Stimulated activated naive B cell treated with anti-CD40 and anti-IgM and Interleukin-4, amounts not matched to agents 10 μg/mL and 1 μg/mL and 100 μg/mL, for 72 hours (primary cell): ENCODE data around the gene ETV7.

Source experiments
- ATAC-seq, 2 donors: fragments of 150-1000 bp; cut with Tn5 transposase; replicated peaks; 2 replicates each; pipeline ENCODE4 v1.10.0; 2021; ENCODE audit warnings: moderate library complexity in 1 of 2
- DNase-seq: peaks from one replicate; pipeline ENCODE4 v3.0.0; 2021
- H3K27ac Mint-ChIP-seq: one replicate; pipeline ENCODE4 v1.8.0; 2022; ENCODE audit warnings: mild to moderate bottlenecking, mixed read lengths
- H3K27me3 Mint-ChIP-seq, 2 donors: one replicate each; pipeline ENCODE4 v1.8.0; 2022; ENCODE audit warnings: mixed read lengths in 2 of 2
- H3K36me3 Mint-ChIP-seq, 2 donors: one replicate each; pipeline ENCODE4 v1.8.0; 2022; ENCODE audit warnings: mixed read lengths in 2 of 2, mild to moderate bottlenecking in 1 of 2
- H3K4me1 Mint-ChIP-seq, 2 donors: one replicate each; pipeline ENCODE4 v1.8.0; 2022; ENCODE audit warnings: mixed read lengths in 2 of 2, mild to moderate bottlenecking in 1 of 2
- H3K4me3 Mint-ChIP-seq, 2 donors: one replicate each; pipeline ENCODE4 v1.8.0; 2022; ENCODE audit warnings: mild to moderate bottlenecking in 2 of 2, mixed read lengths in 2 of 2, moderate library complexity in 1 of 2
- H3K9me3 Mint-ChIP-seq, 2 donors: one replicate each; pipeline ENCODE4 v1.8.0; 2022; ENCODE audit warnings: mixed read lengths in 2 of 2, mild to moderate bottlenecking in 1 of 2

ETV7 gene

GRCh38 chr6:36319821-36320220 lies 67.6 kb downstream of the ETV7 start:
- Mint-ChIP-seq H3K9me3 (no peaks in the 10 kb centered on the region), H3K27me3 (peaks cover 0 to 8% of the 10 kb centered on the region in 2 donors), H3K27ac (no peak overlapping the region), H3K4me1 (peaks cover 0 to 2% of the 10 kb centered on the region in 2 donors), H3K36me3 (no peaks in the 10 kb centered on the region), H3K4me3 (no peak overlapping the region)
- DNase-seq (no peak), ATAC-seq (no peak)

GRCh38 chr6:36319436-36319762 lies 68.1 kb downstream of the ETV7 start:
- ATAC-seq, result no peak
- no peak overlapping the region for H3K27ac Mint-ChIP-seq
- no peak overlapping the region for H3K4me3 Mint-ChIP-seq
- peaks cover 0 to 8% of the 10 kb centered on the region in 2 donors for H3K27me3 Mint-ChIP-seq
- H3K4me1 Mint-ChIP-seq, result peaks cover 0 to 2% of the 10 kb centered on the region in 2 donors
- no peak for DNase-seq
- no peaks in the 10 kb centered on the region for H3K9me3 Mint-ChIP-seq
- H3K36me3 Mint-ChIP-seq, result no peaks in the 10 kb centered on the region

GRCh38 chr6:36318690-36319435 lies 68.6 kb downstream of the ETV7 start:
- H3K27me3 Mint-ChIP-seq, result peaks cover 0 to 8% of the 10 kb centered on the region in 2 donors
- no peaks in the 10 kb centered on the region for H3K9me3 Mint-ChIP-seq
- peaks cover 0 to 4% of the 10 kb centered on the region in 2 donors for H3K4me1 Mint-ChIP-seq
- DNase-seq (no peak), ATAC-seq (no peak)
- H3K27ac Mint-ChIP-seq, result no peak overlapping the region
- H3K4me3 Mint-ChIP-seq, result no peak overlapping the region
- no peaks in the 10 kb centered on the region for H3K36me3 Mint-ChIP-seq

DNA sequence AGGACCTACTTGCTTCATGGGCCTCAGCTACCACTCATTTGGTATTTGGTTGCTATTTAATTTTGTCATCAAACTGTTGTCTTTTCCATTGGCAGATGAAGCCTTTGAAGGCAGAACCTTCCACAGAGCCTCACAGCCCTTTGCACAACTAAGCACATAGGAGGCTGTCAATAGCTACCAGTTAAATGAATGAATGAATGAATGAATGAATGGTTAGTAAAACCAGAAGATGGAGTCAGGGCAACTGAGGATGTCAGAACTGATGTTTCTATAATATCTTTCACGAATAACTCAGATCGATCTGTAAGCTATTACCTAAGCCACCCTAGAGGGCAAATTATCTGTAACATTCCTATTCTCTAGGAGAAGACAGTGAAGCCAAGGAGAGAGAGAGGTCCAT lies 69.8 kb downstream of the ETV7 start:
- Mint-ChIP-seq H3K4me1 (peaks cover 9 to 10% of the 10 kb centered on the region in 2 donors), H3K27me3 (peaks cover 0 to 8% of the 10 kb centered on the region in 2 donors), H3K36me3 (no peaks in the 10 kb centered on the region), H3K4me3 (no peak overlapping the region), H3K27ac (no peak overlapping the region), H3K9me3 (no peaks in the 10 kb centered on the region)
- DNase-seq (no peak), ATAC-seq (no peak)
